Femur (tissue), 1 donor: ENCODE measurements around the gene SEMA5A.

Experiments used
- DNase-seq: peaks from one replicate; pipeline ENCODE4 v3.0.0-alpha.2; 2017

The SEMA5A gene

GRCh38 chr5:9314558-9314957 lies 231.3 kb downstream of the SEMA5A start:
- DNase-seq: no peak

- no peak for DNase-seq
These were observed 232.1 kb downstream of the SEMA5A start for GRCh38 chr5:9313751-9314150.

DNA sequence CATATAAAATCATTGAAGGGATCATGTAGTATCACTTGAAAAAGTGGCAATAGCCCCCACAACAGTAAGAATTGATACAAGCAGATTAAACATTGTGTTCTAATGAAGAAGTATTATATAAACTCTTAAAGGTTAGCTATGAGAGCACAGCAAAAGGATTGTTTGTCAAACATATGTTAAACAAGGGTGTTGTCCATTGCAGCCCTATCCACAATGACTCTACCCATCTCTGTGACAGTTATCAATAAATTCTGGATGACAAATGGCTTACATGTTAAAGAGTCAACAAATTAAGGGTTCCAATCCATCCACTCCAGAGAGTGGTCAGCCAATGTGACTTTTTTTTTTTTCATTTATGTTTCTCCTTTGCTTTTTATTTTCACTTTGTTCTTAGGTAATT lies 238.7 kb downstream of the SEMA5A start:
- DNase-seq: no peak

DNA sequence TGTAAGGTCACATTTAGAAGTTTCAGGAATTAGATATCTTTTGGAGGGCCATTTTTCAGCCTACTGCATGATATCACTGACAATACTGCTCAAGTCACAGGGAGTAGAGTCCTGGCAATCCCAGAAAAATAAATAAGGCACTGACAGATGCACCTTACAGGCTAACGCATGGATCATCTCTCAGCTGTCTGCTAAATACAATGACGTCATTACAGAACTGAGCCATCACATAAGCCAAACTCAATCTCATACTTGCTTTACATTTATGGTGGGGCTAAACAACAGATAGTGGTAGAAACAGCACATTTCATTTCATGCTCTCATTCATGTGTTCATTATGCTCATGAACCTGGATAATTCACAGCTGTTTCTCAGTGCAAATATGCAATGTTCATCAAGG lies 243.7 kb downstream of the SEMA5A start:
- no peak for DNase-seq

- DNase-seq: no peak
These were observed 244.7 kb downstream of the SEMA5A start for GRCh38 chr5:9301200-9301599.

GRCh38 chr5:9297134-9297533 lies 248.7 kb downstream of the SEMA5A start:
- no peak for DNase-seq

- DNase-seq: no peak
These were observed 250.4 kb downstream of the SEMA5A start for GRCh38 chr5:9295466-9295801.

GRCh38 chr5:9294793-9295465 lies 250.9 kb downstream of the SEMA5A start:
- DNase-seq: no peak

DNA sequence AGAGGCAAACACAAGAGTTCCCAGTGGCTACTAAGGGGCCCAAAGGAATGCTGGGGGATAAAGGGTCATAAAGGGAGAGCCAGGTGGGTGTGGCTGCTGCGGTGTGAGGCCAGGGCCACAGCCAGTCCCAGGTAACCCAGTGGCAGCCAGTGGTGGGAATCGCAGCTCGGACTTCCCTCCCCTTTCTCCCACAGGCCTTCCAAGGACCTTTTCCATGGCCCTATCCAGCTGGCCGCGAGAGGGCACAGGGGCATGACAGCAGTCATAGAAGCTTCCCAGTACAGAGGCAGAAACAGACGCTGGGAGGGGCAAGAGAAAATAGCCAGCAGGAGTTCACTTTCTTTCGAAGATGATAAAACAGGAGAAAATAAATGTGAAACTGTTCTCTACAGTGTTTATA lies 257.6 kb downstream of the SEMA5A start:
- DNase-seq: no peak

GRCh38 chr5:9284781-9285307 lies 261.0 kb downstream of the SEMA5A start:
- DNase-seq: no peak

GRCh38 chr5:9284272-9284671 lies 261.6 kb downstream of the SEMA5A start:
- DNase-seq: no peak

DNA sequence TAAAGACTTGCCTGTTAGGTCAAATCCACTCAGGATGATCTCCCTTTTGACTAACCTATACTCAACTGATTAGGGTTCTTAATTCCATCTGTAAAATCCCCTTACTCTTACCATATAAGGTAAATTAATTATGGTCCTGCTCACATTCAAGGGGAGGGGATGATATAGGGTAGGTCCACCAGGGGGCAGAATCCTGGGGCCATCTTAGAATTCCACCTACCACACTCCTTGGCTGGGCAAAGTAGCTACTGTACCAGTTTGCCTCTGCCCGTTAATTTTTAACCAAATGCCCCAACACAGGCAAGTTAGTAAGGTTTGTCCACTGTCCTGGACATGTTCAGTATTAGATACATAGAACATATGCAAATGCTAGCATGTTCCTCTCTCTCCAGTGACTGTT lies 262.4 kb downstream of the SEMA5A start:
- DNase-seq: no peak

DNA sequence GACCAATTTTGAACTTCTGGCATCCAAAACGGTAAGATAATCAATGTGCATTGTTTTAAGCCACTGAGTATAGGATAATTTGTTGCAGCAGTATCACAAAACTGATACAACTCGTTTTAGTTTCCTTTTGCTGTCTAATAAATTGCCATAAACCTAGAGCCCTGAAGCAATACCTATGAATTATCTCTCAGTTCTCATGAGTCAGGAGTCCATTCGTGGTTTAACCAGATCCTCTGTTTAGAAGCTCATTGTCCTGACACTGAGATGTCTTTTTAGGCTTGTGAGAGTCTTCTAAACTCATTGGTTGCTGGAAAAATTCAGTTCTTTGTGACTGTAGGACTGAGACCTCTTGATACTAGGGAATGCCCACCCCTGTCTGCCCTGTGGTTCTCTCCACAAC lies 262.9 kb downstream of the SEMA5A start:
- no peak for DNase-seq

GRCh38 chr5:9282211-9282610 lies 263.7 kb downstream of the SEMA5A start:
- no peak for DNase-seq

GRCh38 chr5:9279774-9280173 lies 266.1 kb downstream of the SEMA5A start:
- DNase-seq: no peak

DNA sequence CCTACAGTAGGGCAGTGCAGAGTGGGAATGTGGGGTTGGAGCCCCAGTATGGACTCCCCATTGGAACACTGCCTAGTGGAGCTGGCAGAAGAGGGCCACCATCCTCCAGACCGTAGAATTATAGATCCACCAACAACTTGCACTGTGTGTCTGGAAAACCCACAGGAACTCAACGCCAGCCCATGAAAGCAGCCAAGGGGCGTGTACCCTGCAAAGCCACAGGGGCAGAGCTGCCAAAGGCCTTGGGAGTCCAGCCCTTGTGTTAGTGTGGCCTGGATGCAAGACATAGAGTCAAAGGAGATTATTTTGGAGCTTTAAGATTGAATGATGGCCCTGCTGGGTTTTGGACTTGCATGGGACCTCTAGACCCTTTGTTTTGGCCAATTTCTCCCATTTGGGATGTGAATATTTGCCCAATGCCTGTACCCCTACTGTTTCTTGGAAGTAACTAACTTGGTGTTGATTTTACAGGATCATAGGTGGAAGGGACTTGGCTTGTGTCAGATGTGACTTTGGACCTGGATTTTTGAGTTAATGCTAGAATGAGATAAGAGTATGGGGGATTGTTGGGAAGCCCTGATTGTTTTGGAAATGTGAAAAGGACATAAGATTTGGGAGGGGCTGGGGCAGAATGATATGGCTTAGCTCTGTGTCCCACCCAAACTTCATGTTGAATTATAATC lies 266.8 kb downstream of the SEMA5A start:
- DNase-seq: peak; percentile 68

GRCh38 chr5:9269014-9269413 lies 276.9 kb downstream of the SEMA5A start:
- no peak for DNase-seq

DNA sequence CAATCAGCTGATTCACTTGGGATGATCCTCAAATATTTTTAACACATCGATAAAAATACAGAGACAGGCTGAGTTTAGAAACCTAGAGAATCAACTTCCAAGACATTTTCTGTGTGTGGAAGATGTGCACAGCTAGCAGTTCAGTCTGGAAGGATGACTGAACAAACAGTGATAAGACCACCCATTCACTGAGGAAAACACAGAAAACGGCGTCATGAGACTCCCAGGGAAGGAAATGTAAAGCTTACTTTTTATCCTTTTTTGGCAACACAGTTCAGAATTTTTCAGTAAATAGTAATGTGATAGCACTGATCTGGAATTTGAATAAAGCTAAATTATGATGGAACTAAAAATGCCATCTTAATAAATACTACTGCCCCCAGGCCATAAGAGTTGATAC lies 277.6 kb downstream of the SEMA5A start:
- no peak for DNase-seq

- peak; percentile 49 for DNase-seq
These were observed 280.2 kb downstream of the SEMA5A start for GRCh38 chr5:9265441-9266287.

DNA sequence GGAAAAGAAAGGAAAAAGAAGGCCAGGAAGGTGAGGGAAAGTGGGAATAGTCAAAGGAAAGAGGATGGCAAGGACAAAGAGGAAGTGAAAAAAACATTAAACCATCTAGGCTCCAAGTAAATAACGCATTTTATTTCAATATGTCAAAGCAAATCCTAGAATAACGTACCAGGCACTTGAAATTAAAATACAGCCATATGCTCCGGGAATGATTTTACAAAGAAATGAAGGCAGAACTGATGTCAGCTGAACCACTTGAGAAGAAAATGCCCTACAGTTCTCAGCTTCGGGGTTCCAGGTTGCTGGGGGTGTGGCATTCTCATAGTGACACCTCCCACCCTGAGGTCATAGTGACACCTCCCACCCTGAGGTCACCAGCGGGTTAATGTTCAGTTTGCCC lies 281.6 kb downstream of the SEMA5A start:
- DNase-seq: no peak

- DNase-seq: no peak
These were observed 282.2 kb downstream of the SEMA5A start for GRCh38 chr5:9263656-9264055.

DNA sequence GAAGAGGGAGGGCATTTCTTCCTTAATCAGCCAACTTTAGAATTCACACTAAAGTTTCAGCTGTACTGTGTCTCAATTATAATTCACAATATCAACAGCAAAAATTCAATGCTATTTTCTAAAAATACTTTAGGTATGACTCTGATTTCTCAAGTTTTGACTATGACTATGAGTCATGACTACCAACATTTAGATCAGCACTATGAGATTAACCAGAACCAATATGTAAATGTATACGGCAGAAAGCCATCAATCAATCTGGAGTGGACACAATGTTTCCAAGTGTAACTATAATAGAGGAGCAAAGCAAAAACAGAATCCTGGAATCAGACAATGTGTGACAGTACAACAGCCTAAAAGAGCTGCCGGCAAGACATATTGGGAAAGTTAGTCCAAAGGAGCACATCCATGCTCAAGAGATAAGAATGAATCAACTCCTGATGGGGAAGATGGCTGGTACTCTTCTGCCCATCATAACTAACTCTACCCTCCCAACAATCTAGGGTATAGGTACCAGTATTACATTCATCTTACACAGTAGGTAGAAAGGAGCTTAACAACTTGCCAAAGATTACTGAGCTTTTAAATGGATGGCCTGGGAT lies 294.4 kb downstream of the SEMA5A start:
- DNase-seq: no peak

- no peak for DNase-seq
These were observed 296.6 kb downstream of the SEMA5A start for GRCh38 chr5:9249231-9249630.
